NCI-H2227 treated with DMSO at 0.1 percent for 48 hours (cell line): Measurements from ENCODE around the gene MPPED1.

Experiments used
- DNase-seq: peaks from one replicate; lab custom pipeline; 2025; lab: John Stamatoyannopoulos, UW

The MPPED1 gene

DNA sequence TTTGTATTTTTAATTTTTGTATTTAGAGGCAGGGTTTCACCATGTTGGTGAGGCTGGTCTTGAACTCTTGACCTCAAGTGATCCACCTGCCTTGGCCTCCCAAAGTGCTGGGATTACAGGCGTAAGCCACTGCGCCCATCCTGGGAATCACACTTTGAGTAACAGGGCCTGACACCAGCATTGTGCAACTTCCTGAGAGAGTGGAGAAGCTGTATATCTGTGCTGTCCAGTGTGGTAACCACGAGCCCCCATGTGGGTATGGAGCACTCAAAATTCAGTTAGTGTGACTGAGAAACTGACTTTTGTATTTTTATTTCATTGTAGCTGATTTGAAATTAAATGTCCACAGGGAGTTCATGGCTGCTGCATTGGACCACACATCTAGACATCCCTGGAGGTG, 36.2 kb downstream of the MPPED1 start:
- no peak for DNase-seq

DNA sequence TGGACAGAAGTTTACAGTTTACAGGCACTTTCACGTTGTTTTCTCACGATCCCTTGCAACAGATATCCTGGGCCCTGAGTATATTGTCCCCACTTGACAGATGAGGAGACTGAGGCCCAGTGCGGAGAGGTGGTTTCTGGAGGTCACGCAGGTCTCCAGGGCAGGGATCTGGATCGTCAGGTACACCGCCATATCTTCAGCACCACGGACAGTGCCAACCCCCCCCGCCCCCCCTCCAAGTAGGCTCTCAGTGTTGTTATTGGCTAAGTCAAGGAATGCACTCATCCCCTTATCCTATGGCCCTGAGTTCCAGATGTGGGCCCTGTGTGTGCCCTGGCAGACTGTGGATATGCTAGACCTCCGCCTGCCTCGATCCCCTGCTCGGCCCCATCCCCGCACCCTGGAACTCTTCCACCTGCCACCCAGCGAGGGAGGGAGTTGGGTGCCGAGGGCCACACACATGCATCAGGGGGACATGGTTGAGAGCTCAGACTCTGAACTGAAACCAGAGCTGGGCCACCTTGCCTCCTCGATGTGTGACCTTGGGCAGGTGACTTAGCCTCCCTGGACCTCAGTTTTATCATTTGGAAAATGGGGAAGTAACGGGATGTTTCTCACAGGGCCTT, 37.5 kb downstream of the MPPED1 start:
- no peak for DNase-seq

DNA sequence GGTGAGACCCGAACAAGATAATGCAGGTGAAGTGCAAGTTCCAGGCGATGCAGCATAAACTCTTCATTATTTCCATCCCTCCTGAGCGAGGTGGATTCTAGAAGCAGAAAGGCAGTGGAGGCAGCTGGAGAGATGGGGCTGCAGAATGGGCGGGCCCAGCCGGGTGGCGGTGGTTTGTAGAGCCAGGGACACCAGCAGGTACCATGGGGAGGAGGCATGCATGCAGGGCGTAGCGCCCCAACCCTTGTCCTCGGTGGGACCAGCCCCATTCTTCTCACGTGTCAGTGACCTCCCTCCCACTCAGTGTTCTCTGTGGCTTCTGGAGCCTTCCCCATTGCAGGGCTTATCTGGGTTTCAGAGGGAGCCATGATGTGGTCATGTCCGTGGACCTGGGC, 38.0 kb downstream of the MPPED1 start:
- DNase-seq: no peak

DNA sequence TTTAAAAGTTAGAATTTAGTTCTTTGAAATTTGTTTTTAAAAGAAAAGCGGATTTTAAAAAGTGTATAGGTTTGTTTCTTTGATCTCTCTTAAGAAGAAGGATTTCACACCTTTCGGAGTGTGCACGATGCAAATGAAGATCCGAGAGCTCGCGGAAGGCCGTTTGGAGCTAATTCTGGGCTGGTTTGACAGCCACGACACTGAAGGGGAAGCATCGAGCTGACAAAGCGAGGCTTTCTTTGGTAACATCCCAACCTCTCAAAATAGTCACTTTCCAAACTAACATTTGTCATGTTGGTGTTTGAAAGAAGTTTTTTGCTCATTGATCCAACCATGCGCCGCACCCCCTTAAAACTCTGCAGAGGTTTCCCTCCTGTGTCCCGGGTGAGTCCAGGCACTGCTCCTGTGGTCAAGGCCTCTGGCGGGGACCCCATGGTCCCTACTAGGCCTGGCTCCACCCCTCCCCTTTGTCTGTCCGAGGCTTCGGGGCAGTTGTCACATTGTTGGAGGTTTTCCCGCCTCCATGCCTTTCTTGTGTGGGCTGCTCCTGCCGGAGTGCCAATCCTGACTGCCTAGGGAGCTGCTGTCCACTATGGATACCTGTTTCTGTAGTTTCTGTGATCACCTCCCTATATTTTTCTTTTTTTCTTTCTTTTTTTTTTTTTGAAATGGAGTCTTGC, 39.7 kb downstream of the MPPED1 start:
- DNase-seq: no peak

DNA sequence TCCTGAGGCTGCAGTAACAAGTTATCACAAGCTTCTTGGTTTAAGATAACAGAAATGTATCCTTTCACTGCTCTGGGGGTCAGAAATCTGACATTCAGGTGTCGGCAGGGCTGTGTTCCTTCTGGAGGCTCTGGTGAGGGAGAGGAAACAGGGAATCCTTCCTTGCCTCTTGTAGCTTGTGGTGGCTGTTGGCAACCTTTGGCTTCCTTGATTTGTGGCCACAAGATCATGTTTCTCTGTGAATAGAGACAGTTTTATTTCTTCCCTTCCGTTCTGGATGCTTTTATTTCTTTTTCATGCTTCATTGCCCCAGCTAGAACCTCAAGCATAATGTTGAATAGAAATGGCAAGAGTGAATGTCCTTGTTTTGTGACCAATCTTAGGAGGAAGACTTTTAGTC, 44.0 kb downstream of the MPPED1 start:
- no peak for DNase-seq

DNA sequence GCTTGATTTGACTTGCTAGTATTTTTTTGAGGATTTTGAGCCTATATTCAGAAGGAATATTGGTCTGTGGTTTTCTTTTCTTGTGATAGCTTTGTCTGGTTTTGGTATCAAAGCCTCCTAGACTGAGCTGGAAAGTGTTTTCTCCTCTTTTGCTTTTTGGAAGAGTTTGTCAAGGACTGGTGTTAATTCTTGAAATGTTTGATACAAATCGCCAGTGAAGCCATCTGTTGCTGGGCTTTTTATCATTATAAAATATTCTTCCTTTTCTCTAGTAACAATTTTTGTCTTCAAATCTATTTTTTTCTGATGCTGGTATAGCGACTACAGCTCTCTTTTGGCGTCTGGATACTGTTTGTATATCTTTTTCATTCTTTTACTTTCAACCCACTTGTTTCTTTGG, 45.2 kb downstream of the MPPED1 start:
- DNase-seq: no peak

DNA sequence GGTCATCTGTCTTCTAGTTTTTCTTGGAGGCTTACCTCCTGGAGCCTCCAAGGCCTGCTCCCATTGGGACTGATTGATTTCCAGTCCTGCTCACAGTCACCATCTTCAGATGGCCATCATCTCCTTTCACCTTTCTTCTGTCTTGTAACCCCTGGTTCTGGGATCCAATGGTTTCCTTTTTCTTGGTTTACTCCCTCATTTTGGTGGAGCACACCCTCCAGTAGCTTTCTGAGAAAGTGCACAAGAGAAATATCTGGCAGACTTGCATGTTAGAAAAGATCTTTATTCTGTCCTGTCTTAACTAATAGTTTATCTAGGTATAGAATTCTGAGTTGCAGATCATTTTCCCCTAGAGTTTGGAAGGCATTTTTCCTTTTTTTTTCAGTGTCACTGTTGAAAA, 50.9 kb downstream of the MPPED1 start:
- no peak for DNase-seq

DNA sequence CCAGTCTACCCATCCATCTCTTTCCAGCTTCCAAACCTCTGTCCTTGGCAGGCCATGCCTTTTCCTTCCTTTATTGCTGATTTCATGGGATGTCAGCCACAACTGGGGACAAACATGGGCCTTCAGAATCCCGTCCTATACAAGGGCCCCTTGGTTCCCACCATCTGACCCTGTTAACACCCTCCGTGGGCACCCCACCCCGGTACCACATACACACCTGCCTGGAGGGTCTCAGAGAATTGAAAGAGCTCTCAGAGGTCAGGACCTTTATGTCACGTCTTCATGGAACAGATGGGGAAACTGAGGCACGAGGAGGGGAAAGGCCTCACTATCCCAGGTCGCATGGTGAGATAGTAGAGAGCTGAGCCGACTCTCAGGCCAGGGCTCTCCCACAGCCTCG, 53.0 kb downstream of the MPPED1 start:
- DNase-seq: no peak

DNA sequence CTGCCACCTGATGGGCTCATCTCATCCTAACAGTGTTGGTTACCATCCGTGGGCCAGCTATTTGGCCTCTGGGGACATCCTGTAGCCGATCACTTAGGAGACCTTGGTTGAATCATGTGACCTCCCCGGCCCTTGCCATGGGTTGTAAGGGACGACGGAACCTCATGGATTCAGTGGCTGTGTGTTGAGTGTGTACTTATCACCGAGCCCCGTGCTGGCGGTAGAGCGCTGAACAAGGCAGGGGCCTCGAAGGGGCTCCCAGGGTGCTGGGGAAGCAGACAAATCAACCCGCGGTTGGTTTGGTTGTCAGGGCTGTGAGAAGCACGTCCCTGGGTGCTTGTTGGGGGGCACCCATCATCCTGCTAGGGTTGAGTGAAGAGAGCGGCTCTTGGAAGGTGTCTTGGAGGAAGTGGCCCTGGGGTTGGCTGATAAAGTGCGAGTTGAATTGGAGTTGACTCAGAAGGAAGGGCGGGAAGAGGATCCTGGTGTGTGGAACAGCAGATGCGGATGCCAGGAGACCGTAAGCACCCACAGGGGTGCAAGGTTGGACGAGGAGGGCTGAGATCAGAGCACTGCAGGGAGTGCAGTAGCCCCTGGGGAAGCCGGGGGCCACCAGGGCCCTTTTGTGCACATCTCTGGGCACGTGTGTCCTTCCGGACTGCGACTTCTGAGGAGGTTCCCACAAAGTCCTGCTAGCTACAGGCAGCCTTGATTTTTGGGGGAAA, 53.6 kb downstream of the MPPED1 start:
- no peak for DNase-seq

DNA sequence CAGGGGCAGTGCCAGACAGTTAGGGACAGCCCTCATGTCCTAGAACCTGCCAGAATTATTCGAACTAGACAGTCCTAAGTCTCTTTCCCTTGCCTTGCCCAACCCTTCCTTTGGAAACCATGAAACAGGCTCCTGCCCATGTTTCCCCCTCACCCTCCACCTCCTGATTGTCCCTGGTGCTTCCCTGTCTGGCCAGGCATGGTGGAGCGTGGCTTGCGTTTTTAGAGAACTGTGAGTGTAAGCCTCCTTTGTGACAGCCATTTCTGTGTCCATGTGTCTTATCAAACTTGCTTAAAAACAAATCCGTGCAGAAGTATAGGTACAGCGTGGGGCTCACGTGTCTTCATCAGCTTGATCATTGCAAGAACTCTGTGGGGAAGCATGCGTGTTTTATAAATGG, 54.9 kb downstream of the MPPED1 start:
- DNase-seq: no peak

DNA sequence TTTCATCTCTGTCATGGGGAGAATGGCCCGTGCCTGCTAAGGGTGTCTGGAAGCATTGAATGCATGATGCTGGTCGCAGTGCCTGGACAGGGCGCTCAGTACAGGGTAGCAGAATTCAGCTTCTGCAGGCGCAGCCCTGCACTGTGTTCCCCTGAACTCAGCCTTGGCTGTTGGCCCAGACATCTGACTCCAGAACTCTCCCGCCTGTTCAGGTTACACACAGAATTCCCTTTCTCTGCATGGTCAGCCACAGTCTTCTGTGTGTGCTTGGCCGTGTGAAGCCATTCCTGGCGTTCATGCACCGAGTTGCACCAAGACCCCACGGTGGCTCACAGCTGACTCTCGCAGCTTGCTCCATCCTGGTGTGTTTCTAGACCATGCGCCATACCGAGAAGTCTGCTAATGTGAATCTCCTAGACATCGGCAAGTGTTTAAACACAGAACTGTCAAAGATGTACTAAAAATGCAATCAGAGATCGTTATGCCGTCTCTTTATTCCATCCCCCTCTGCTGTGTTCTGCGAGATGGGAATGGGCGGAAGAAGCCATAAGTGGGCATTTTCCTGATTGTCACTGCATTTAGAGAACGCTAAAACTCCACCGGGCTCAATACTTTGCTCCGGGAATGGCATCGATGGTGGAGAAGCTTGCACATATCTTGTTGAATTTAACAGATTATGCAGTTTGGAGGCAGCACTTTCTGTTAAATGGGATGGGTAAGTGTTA, 55.6 kb downstream of the MPPED1 start:
- no peak for DNase-seq

DNA sequence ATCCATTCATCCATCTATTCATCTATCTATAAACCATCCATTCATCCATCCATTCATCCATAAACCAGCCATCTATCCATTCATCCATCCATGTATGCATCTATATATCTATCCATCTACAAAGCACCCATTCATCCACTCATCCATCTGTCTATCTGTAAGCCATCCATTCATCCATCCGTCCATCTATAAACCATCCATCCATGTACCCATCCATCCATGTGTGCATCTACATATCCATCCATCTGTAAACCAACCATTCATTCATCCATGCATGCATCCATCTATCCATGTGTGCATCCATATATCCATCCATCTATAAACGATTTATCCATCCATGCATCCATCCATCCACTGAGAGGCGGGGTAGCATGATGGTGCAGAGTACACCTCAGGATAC, 58.4 kb downstream of the MPPED1 start:
- no peak for DNase-seq

DNA sequence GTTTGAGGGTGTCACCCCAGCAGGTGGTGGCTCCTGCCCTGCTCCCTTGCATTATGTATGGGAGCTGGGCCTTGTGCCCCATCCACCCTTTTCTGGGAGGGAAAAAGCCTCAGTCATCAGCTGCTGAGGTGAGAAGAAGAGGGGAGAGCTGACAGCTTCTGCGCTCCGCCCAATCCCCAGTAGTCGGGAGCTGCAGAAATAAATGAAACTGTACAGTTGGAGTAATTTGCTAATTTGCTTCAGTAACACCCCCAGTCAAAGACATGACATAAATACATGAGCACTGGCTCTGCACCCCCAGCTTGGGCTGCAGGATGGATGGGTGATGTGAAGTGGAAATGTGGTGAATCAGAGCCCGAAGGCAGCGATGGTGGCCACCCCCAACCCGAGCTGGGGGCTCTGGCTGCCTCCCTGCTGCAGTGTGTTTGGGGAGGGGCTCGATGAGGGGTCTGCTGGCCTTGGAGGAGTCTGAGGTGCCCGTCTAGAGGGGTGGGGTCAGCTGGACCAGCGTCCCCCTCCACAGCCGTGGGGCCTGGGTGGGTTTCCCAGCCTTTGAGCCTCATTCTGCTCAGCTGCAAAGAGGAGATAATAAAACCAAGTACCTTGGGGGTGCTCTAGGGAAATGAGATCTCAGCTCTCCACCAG, 59.2 kb downstream of the MPPED1 start:
- DNase-seq: no peak

DNA sequence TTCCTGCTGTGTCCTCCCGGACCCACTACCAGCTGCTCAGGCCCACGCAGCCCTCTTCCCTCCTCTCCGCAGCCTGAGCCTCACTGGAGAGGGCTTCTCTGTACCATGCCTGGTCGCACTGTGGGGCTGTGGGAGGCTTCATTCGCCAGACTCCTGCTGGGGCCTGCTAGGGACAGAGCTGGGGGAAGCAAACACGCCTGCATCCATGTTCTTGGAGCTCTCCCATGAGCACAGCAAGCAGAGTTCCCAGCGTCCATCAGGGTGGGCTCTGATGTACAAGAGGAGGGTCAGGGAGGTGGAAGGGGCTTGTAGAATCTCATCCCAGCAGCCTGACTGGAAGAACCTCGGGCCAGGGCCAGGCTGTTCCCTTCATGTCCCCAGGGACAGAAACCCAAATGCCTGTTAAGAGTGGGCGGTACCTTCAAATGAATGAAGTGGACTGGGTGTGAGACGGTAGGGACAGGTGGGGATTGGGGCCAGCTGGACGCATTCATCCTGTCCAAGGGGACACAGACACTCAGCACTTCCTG, 59.9 kb downstream of the MPPED1 start:
- no peak for DNase-seq

DNA sequence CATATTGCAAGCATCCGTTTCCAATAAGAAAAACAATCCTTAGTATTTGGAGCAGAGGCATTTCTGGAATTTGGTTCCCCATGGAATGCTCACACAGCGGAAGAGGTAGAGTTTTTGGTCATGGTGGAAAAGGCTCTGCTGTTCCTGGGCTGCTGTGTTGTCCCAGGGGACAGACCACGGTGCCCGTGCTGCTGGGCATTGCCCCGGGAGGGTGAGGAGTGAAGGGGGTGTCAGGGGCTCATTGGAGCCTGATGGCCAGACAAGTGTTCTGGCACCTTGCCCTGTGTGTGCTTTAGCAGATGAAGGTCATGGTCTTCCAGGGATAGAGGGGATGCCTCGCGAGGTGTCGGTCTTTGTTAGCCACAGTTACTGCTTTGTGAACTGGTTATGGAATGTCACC, 61.2 kb downstream of the MPPED1 start:
- DNase-seq: no peak

DNA sequence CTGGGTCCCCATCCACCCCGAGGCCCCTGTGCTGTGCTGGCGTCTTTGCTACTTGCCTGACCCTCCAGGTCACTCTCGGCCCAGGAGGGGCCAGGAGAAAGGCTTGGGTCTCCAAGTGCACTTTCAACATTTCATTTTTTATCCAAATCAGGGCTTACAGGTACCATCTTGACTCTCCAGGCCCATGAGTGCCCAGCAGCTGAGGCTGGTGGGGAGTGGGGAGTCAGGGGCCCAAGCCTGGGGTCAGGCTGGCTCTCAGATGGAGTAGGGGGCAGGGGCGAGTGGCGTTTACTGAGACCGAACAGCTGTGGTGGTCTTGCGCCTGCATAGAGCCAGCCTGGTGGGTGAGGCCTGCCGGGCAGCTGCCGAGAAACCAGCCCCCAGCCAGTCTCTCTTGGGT, 61.6 kb downstream of the MPPED1 start:
- no peak for DNase-seq

DNA sequence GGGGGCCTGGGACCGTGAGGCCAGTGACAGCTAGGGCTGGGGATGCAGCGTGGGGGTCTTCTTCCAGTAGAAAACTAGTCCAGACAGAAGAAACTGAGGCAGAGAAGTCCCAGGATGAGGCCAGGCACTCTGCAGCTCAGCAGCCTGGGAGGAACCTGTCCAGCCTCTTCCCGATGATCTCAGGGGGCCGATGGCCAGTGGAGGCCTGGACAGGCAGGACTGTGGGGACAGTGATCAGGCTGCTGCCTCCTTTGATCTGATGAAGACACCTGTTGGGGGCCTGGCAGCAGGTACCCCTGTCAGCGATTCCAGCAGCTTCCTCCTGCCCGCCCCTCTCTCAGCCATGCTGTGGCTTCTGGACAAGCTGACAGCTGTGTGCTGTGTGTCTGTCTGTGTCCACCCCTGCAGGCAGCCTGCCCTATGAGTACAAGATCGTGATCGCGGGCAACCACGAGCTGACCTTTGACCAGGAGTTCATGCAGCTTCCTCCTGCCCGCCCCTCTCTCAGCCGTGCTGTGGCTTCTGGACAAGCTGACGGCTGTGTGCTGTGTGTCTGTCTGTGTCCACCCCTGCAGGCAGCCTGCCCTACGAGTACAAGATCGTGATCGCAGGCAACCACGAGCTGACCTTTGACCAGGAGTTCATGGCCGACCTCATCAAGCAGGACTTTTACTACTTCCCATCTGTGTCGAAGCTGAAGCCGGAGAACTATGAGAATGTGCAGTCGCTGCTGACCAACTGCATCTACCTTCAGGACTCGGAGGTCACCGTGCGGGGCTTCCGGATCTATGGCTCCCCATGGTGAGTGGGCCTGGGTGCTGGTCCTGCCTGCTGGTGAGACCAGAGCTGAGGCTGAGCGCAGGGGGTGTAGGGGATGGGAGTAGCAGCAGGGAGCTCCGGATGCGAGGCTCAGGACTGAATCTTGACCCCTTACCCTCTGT, 62.6 kb downstream of the MPPED1 start:
- DNase-seq: no peak

DNA sequence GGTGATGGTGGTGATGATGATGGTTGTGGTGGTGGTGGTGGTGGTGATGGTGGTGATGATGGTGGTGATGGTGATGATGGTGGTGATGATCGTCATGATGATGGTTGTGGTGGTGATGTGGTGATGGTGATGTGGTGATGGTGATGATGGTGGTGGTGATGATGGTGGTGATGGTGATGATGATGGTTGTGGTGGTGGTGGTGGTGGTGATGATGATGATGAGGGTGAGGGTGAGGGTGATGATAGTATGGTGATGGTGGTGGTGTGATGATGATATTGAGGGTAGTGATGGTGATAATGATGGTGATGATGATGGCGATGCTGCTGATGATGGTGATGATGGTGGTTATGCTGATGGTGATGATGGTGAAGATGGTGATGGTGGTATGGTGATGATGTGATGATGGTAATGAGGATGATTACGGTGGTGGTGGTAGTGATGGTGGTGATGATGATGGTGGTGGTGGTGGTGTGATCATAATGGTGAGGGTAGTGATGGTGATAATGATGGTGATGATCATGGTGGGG, 63.8 kb downstream of the MPPED1 start:
- no peak for DNase-seq

DNA sequence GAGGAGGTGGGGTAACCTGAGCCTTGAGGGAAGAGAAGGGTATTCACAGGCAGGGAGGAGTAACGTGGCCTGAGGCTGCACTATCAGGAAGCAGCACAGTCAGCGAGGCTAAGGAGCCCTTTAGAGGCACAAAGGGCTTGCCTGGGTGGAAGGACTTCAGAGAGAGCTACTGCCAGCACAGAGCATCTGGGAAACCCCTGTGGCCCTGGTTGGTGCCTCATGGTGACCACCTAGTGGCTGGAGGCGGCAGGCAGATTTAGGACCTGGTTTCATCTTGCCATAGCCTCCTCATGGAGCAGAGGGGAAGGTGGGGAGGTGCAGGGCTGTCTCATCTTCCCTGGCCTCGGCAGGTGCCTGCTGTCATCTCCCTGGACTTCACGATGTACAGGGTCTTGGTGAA, 64.5 kb downstream of the MPPED1 start:
- DNase-seq: no peak
